PFSK-1 (cell line): ENCODE measurements around the gene USP4.

Experiments used
- FOXP2 ChIP-seq: optimal IDR thresholded peaks from 2 replicates; pipeline ENCODE3; 2011; ENCODE audit warnings: borderline replicate concordance, control low read depth, inconsistent platforms; ENCODE audit not compliant: insufficient read depth; ENCODE audit errors: extremely low read length, extremely low read depth
- POLR2AphosphoS5 ChIP-seq: IDR thresholded peaks from 2 replicates; pipeline ENCODE4 v1.6.1; 2012; ENCODE audit warnings: low read depth, mild to moderate bottlenecking, control low read depth, low read length, moderate library complexity
- SIN3A ChIP-seq: IDR thresholded peaks from 2 replicates; pipeline ENCODE4 v1.6.1; 2012; ENCODE audit warnings: mild to moderate bottlenecking, low read length, moderate library complexity, borderline replicate concordance; ENCODE audit not compliant: insufficient read depth
- TAF1 ChIP-seq: IDR thresholded peaks from 2 replicates; pipeline ENCODE4 v1.6.1; 2012; ENCODE audit warnings: low read length, control low read depth, borderline replicate concordance; ENCODE audit not compliant: insufficient read depth
- TF ChIP-seq, protein P1 (sequence below), 2 experiments: IDR thresholded peaks; 2 replicates each; pipeline versions ENCODE4 v1.6.1 to v1.8.0; 2011 to 2012; ENCODE audit warnings: low read depth in 2 of 2, low read length in 2 of 2, control low read depth in 1 of 2, inconsistent platforms in 1 of 2, mild to moderate bottlenecking in 1 of 2, moderate library complexity in 1 of 2; ENCODE audit not compliant: insufficient read depth in 1 of 2

USP4 gene

DNA sequence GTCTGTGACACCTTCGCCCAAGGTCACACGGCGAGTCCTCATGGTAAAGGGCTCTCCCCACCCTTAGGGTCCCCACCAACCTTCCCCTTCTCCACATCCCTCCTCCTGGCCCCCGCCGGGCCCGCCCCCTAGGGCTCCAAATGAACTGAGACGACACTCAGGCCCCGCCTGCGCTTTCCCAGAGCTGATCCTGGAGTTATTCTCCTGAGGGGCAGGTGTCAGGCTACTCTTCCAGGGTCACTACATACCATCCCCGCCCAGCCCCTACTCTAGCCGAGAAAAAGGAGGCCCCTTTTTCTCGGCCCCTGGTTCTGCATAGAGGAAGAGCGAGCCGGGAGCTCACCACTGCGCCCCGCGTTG is 292 bp downstream of the USP4 start:
- TF ChIP-seq SIN3A = no peak
- TF ChIP-seq, protein P1, sequence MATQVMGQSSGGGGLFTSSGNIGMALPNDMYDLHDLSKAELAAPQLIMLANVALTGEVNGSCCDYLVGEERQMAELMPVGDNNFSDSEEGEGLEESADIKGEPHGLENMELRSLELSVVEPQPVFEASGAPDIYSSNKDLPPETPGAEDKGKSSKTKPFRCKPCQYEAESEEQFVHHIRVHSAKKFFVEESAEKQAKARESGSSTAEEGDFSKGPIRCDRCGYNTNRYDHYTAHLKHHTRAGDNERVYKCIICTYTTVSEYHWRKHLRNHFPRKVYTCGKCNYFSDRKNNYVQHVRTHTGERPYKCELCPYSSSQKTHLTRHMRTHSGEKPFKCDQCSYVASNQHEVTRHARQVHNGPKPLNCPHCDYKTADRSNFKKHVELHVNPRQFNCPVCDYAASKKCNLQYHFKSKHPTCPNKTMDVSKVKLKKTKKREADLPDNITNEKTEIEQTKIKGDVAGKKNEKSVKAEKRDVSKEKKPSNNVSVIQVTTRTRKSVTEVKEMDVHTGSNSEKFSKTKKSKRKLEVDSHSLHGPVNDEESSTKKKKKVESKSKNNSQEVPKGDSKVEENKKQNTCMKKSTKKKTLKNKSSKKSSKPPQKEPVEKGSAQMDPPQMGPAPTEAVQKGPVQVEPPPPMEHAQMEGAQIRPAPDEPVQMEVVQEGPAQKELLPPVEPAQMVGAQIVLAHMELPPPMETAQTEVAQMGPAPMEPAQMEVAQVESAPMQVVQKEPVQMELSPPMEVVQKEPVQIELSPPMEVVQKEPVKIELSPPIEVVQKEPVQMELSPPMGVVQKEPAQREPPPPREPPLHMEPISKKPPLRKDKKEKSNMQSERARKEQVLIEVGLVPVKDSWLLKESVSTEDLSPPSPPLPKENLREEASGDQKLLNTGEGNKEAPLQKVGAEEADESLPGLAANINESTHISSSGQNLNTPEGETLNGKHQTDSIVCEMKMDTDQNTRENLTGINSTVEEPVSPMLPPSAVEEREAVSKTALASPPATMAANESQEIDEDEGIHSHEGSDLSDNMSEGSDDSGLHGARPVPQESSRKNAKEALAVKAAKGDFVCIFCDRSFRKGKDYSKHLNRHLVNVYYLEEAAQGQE (IDR thresholded peaks at IDR 0.05; ENCODE audit: insufficient read depth in 1 of 2, low read depth in 2 of 2, low read length in 2 of 2) = no peak
- TF ChIP-seq POLR2AphosphoS5 = no peak
- no peak for TF ChIP-seq FOXP2
- no peak for TF ChIP-seq TAF1

DNA sequence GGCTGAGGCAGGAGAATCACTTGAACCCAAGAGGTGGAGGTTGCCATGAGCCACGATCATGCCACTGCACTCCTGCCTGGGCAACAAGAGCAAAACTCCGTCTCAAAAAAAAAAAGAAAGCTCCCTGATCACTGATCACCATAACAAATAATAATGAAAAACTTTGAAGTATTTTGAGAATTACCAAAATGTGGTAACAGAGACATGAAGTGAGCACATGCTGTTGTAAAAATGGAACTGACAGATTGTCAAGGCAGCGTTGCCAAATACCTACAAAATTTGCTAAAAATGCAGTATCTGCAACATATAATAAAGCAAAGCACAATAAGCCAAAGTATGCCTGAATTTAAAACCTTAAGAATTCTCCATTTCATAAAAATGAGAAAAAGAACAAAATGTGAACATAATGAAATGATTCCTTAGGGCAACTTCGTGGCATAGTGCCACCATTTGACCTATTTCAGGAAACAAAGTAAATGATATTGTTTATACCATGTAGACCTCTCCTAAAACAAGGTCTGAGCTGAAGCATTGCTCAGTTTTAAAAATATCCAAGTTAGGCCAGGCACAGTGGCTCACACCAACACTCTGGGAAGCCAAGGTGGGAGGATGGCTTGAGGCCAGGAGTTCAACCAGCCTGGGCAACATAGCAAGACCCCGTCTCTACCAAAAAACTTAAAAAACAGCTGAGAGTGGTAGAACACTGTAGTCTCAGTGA is 5.8 kb downstream of the USP4 start:
- TF ChIP-seq SIN3A (no peak), POLR2AphosphoS5 (no peak), FOXP2 (no peak), TAF1 (no peak)
- TF ChIP-seq, protein P1 (IDR thresholded peaks at IDR 0.05; ENCODE audit: insufficient read depth in 1 of 2, low read depth in 2 of 2, low read length in 2 of 2) = no peak

DNA sequence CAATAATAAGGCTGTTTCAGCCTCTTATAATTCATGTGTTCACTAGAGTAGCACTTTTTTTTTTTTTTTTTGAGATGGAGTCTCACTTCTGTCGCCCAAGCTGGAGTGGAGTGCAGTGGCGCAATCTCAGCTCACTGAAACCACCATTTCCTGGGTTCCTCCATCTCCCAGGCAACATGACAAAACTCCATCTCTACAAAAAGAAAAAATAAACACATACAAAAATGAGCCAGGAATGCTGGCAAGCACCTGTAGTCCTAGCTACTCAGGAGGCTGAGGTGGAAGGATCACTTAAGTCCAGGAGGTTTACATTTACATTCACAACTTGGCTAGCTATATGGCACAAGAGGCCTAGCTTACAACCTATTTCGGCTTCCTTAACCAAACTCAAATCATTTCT is 6.8 kb downstream of the USP4 start:
- TF ChIP-seq POLR2AphosphoS5 (no peak), SIN3A (no peak), TAF1 (no peak), FOXP2 (no peak)
- TF ChIP-seq, protein P1 (IDR thresholded peaks at IDR 0.05; ENCODE audit: insufficient read depth in 1 of 2, low read depth in 2 of 2, low read length in 2 of 2) = no peak

DNA sequence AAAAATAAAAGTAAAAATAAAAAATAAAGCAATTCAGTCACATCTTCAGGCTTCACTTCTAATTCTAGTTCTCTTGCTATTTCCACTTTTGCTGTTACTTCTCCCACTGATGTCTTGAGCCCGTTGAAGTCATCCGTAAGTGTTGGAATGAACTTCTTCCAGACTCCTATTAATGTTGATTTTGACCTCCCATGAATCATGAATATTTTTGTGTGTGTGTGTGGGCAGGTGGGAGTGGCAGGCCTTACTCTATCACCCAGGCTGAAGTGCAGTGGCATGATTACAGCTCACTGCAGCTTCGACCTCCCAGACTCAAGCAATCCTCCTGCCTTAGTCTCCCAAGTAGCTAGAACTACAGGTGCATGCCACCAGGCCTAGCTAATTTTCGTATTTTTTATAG is 10.7 kb downstream of the USP4 start:
- TF ChIP-seq, protein P1 (IDR thresholded peaks at IDR 0.05; ENCODE audit: insufficient read depth in 1 of 2, low read depth in 2 of 2, low read length in 2 of 2) = no peak
- no peak for TF ChIP-seq TAF1
- TF ChIP-seq SIN3A = no peak
- TF ChIP-seq POLR2AphosphoS5 = no peak
- no peak for TF ChIP-seq FOXP2

DNA sequence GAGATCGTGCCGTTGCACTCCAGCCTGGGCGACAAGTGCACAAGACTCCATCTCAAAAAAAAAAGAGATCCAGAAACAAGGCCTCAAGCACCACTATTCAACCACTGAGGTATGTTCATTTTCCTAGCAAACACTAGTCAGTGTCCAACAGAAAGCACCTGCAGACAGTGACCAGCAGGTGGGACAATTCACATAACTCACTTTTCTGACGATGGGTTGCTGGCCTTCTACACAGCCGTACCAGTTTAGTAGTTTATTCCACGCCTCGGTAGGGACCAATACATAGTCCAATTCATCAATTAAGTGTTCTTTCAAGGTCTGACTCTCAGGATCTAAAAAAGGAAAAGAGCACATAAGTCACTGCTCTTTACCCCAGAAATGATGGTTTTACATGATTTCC is 12.4 kb downstream of the USP4 start:
- TF ChIP-seq SIN3A = no peak
- no peak for TF ChIP-seq TAF1
- no peak for TF ChIP-seq FOXP2
- TF ChIP-seq, protein P1 (IDR thresholded peaks at IDR 0.05; ENCODE audit: insufficient read depth in 1 of 2, low read depth in 2 of 2, low read length in 2 of 2) = no peak
- TF ChIP-seq POLR2AphosphoS5 = no peak
